AG08396 (cell line): ENCODE data around the gene CDPF1.
"Not testable (repeated sequence)": the region's sequence is repeated elsewhere in the genome, so short reads cannot be mapped to it uniquely, and the experiment has no call there.

Experiments
- DNase-seq: peaks from one replicate; pipeline ENCODE4 v3.0.0; 2012; ENCODE audit warnings: low spot score, mixed read lengths

Gene CDPF1

DNA sequence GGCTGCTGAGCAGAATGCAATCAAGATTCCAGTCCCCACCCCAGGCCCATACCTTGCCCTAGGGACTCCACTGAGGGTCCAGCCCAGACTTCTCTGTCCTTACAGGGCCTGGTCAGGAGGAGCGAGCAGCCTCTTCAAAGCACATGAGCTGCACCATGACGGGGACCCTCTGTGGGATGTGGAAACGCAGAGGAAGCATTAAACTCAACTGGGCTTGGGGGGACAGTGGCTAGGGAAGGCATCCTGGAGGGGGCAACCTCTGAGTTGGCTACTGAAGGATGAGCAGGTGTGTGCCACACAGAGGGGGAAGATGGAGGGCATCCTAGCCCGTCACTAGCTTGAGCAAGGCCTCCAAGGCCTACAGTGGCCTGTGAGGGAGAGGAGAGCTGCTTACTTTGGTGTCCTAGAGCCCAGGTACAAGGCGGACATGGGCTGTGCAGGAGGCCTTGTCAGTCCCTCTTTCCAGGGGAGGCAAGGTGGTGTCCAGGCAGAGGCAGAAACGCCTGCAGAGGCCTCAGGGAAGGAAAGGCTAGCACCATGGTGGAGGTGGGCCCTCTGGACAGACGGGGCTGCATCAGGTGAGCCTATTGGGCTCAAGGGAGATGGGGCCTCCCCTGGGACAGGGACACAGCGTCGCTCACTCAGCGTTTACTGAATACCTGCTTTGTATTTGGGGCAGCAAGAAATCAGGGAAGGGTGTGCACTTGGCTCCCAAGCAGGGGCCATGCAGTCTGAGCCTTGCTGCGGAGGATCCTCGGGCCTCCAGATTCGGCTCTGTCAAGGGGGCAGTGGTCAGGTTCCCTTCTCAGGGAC, 32.0 kb upstream of the CDPF1 start:
- DNase-seq, result no peak

GRCh38 chr22:46280999-46281623, 31.0 kb upstream of the CDPF1 start:
- no peak for DNase-seq

- DNase-seq, result no peak
Measured at GRCh38 chr22:46280063-46280817, 30.1 kb upstream of the CDPF1 start.

DNA sequence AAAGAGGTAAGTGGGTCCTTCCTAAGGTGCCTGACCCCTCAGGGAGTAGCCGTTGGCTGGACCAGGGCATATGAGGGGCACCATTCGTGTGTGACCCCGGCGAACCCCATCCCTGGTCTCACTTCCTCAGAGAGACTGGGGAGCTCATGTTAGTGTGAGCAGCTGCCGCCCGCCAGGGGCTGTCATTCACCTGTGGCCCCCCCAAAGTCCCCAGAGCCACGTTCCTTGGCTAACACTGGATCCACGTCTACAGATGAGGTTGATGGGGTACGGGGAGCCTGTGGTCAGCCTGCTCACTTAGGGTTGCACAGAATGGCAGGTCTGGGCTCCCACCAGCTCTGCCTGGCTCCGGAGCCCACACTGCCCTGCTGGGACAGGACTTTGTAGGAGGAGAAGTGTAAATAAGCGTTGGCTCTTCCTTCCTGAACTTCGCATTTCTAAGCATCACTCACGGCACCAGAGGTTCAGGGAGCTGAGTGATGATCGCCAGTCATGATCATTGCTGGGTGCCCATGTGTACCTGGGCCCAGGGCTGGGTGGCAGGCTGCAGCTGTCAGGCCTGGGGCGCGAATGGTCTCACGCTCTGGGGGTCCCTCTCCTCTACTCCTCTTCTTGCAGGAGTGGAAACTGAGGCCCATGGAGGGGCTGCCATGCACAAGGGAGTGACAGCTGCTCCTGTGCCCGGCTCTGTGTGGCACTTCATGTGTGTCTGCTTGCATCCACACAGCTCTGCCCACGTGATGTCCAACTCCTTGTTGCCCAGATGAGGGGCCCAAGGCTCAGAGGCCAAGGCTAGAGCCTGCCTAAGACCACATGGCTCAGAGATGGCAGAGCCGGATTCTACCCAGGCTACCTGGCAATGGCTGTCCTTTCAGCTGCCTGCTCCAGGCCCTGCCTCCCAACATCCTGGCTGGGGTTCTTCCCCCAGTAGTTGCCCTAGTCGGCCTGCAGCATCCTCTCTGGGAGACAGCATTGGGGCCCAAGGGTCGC, 28.9 kb upstream of the CDPF1 start:
- no peak for DNase-seq

GRCh38 chr22:46276563-46276962, 26.5 kb upstream of the CDPF1 start:
- no peak for DNase-seq

- peak; percentile 35 for DNase-seq
Measured at GRCh38 chr22:46275455-46276122, 25.5 kb upstream of the CDPF1 start.

- DNase-seq, result no peak
Measured at GRCh38 chr22:46274381-46274780, 24.3 kb upstream of the CDPF1 start.

DNA sequence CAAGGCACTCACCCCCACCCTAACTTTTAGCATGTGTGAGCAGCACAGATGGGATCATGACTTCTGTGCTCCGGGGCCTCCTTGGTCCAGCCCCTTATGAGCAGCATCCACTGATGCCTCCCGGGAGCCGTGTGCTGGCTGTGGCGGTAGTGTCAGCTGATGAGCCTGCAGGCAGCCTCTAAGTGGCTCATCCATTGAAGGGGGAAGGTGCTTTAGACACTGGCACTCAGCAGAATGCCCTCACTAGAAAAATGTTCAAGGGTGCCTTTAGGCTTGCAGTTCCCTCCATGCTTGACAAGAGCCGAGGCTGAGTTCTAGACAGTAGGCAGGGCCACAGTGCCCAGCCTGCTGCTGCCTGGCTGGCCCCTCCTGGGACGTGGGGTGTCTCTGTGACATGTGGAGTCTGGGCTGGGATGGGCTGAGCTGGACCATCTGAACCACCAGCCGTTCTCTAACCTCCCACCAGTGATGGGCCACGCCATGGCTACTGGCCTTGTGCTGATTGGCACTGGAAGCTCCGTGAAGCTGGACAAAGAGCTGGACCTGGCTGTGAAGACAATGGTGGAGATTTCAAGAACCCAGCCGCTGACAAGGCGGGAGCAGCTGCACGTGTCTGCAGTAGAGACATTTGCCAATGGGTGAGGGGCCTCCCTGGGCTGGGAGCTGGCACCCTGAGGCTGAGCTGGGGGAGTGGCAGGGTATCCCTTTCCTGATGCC, 23.5 kb upstream of the CDPF1 start:
- no peak for DNase-seq

DNA sequence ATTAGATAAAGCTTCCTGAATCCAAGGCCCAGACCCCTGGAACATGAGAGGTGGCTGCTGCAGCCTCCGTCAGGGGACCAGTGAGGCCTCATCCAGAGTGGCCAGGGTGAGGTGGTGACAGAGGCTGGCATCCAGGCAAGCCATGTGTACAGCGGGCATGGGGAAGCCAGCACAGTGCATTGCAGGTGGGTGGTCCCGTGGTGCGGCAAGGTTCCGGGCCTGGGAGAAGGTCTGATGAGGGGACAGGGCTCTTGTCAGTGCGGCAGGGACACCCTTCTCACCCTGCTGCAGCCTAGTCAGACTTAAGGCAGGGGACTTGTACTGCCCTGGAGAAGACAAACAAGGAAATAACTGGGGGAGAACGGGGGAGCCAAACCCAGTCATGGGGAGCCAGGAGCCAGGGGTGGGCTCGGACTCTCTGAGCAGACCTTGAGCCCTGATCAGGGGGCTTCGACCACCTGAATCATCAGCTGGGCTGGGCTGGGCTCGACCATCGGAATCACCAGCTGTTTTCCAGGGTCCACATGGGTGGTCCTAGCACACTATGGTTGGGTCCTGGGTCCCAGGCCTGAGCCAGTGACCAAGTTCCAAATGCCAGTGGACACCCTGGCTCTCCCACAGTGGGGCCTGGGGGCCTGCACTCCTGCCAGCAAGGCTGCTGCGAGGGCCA, 22.8 kb upstream of the CDPF1 start:
- no peak for DNase-seq

DNA sequence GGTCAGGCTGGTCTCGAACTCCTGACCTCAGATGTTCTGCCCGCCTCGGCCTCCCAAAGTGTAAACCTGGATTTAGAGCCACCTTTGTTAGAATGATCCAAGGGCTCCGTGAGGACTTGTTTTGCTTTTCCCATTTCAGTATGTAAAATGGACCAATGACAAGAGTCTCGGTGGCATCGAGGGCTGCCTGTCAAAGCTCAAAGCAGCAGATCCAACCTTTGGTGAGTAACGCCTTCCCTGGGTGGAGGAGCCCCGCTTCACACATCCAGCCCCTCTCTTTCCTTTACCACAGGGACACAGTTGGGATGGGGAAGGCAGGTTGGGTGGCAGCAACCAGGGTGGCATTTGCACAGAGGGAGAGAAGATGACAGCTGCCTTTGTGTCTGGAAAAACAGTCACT, 22.1 kb upstream of the CDPF1 start:
- no peak for DNase-seq

- no peak for DNase-seq
Measured at GRCh38 chr22:46269564-46269963, 19.5 kb upstream of the CDPF1 start.

- DNase-seq, result peak; percentile 98
Measured at GRCh38 chr22:46267431-46268279, 17.6 kb upstream of the CDPF1 start, which contains the start of gene TTC38. TSS of gene TTC38 (plus strand) at chr22:46268008. CDS start at chr22:46268040, 32 bp downstream.

DNA sequence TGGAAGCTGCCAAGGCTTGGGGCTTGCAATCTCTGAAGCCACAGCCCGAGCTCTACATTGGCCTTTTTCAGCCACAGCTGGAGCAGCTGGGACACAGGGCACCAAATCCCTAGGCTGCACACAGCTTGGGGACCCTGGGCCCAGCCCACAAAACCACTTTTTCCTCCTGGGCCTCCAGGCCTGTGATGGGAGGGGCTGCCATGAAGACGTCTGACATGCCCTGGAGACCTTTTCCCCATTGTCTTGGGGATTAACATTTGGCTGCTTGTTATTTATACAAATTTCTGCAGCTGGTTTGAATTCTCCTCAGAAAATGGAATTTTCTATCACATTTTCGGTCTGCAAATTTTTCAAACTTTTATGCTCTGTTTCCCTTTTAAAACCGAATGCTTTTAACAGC, 15.5 kb upstream of the CDPF1 start:
- not testable (repeated sequence) for DNase-seq

DNA sequence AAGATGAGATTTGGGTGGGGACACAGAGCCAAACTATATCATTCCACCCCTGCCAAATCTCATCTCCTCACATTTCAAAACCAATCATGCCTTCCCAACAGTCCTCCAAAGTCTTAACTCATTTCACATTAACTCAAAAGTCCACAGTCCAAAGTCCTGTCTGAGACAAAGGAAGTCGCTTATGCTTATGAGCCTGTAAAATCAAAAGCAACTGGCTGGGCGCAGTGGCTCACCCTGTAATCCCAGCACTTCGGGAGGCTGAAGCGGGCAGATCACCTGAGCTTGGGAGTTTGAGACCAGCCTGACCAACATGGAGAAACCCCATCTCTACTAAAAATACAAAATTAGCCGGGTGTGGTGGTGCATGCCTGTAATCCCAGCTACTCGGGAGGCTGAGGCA, 14.4 kb upstream of the CDPF1 start:
- DNase-seq, result not testable (repeated sequence)

DNA sequence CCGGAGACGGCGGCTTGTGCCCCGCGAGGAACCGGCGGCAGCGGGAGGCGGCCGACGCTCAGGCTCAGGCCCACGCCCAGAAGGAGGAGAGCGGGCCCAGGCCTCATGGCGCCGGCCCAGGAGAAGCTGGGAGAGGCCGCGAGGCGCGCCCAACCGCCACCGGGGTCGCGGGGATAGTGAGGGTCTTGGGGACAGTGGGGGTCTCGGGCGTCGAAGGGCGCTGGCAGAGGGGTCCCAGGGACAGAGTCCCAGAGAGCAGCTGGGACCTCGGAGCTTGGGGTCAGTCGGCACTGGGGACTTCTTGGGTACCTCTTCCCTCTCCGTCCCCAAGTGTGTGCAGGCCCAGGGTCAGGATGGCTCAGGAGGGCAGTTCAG, 13.1 kb upstream of the CDPF1 start, which contains the start of gene PKDREJ:
Gene PKDREJ (minus strand): TSS at position 128 of the 375 bp plus-strand sequence. CDS start 21 bp downstream, at position 107.
- no peak for DNase-seq

- DNase-seq, result no peak
Measured at GRCh38 chr22:46262449-46263215, 12.5 kb upstream of the CDPF1 start.

- no peak for DNase-seq
Measured at GRCh38 chr22:46260038-46260437, 9.9 kb upstream of the CDPF1 start.

DNA sequence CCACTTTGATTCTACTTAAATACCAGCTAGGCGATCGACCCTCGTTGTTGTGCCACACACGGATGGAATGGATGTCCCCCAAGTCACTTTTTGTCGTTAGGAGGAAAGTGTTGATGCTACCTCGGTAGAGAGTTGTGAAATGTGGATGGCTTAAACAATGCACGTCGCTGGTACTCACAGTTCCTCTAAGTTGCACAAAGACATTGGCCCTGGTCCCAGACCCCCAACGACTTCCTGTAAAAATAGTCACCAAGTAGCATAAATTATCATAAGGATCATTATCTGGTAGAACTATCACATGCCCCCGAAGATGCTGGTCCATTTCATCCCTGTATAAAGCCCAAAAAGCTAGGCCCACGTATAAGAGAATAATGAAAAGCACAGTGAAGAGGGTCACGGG, 9.3 kb upstream of the CDPF1 start:
- DNase-seq, result no peak
